Measurements from ENCODE around the gene EIF3I. TPM values are rescaled to one million over a fixed set of nuclear protein-coding genes. Genes with fewer than 3 reads are reported as not detected.

The EIF3I gene
- total and polyA plus RNA-seq, 2 of the 8 experiments (the other 6 are each of a cell fraction or from before 2014, with no cell fraction given), result 247 to 346 TPM

DNA sequence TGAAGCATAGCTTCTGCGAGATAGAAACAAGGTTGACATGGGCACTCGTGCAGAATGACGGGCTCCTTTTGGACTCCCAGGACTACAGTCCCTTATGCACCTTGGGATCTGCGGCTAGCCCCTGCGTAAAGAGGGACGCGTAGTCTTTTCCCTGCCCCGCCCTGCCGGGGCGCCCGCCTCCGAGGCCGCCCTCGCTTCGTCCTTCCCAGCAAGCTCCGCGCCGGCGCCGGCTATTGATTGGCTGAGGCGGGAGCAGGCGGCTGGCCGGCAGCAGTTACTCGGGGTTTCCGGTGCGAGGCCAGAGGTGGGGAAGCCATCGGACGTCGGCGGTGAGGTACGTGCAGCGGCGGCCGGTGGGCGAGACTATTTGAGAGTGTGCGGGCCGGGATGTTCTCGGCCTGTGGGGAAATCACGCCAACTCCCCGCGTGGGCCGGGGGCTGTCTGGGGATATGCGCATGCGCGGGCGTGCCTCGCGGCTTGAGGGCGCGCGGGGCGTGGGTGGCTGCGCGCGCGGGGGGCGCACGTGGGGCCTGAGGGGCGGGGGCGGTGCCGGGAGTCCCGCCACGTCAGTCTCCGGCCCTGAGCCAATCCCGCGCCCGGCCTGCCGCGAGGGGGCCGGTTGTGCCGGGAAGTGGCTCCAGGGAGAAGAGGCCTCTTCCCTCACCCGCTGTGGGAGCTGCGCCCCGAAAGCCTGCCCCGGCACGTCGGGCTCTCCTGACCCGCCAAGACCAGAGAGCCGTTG, 42.6 kb upstream of the EIF3I start, which contains the start of gene TXLNA (continued):
- TF ChIP-seq KDM5A (IDR thresholded peaks at IDR 0.05; ENCODE audit: low read length) (no peak), SP2 (IDR thresholded peaks at IDR 0.05; ENCODE audit: low read length) (no peak), JUN (IDR thresholded peaks at IDR 0.05; ENCODE audit: low read depth, low read length) (no peak), CBX8 (IDR thresholded peaks at IDR 0.05; ENCODE audit: borderline replicate concordance, low read depth, low read length) (no peak), SP1 (IDR thresholded peaks at IDR 0.05; ENCODE audit: low read depth, low read length) (peak; percentile 38; the same call in 1 of the 2 replicates), NRF1 (IDR thresholded peaks at IDR 0.05; ENCODE audit: low read depth, low read length) (peak; percentile 24), YY1 (IDR thresholded peaks at IDR 0.05; ENCODE audit: low read depth, low read length) (peak; percentile 6; the same call in 1 of the 2 replicates), CHD2 (IDR thresholded peaks at IDR 0.05; ENCODE audit: low read length) (0 out of 2 replicates have a peak, but pooled peaks have one; percentile 28), RXRA (IDR thresholded peaks at IDR 0.05; ENCODE audit: insufficient read depth, low read depth, low read length) (no peak), SIRT6 (IDR thresholded peaks at IDR 0.05; ENCODE audit: low read length) (no peak), ASH2L (IDR thresholded peaks at IDR 0.05; ENCODE audit: low read length) (peak; percentile 71), EP300 (IDR thresholded peaks at IDR 0.05; ENCODE audit: borderline replicate concordance in 1 of 2, low read depth in 2 of 2, low read length in 2 of 2) (no peak), CREB1 (IDR thresholded peaks at IDR 0.05) (peak; percentile 59), TCF12 (IDR thresholded peaks at IDR 0.05; ENCODE audit: low read depth, low read length) (0 out of 2 replicates have a peak, but pooled peaks have one; percentile 1), NANOG (IDR thresholded peaks at IDR 0.05; ENCODE audit: insufficient read depth, low read depth, low read length, poor library complexity, severe bottlenecking) (no peak), SP4 (IDR thresholded peaks at IDR 0.05; ENCODE audit: low read length) (no peak; the same call in 1 of the 2 replicates), BACH1 (IDR thresholded peaks at IDR 0.05; ENCODE audit: low read length) (peak; percentile 93), FOSL1 (IDR thresholded peaks at IDR 0.05; ENCODE audit: insufficient read depth, low read depth, low read length) (no peak), CTBP2 (IDR thresholded peaks at IDR 0.05; ENCODE audit: borderline replicate concordance, insufficient read depth, insufficient read length, low read length) (no peak), TAF7 (optimal IDR thresholded peaks at IDR 0.05; ENCODE audit: borderline replicate concordance, low read depth, low read length) (peak; percentile 78), HDAC2 (IDR thresholded peaks at IDR 0.05; ENCODE audit: borderline replicate concordance in 1 of 2, low read depth in 2 of 2, low read length in 2 of 2) (peak; percentile 98), CEBPB (IDR thresholded peaks at IDR 0.05; ENCODE audit: low read depth, low read length) (no peak), CHD1 (IDR thresholded peaks at IDR 0.05; ENCODE audit: low read depth, low read length) (no peak), KDM1A (IDR thresholded peaks at IDR 0.05; ENCODE audit: borderline replicate concordance, low read length) (peak; percentile 71; the same call in 1 of the 2 replicates), BRCA1 (IDR thresholded peaks at IDR 0.05; ENCODE audit: low read depth, low read length) (no peak)
- TF ChIP-seq, protein P1, sequence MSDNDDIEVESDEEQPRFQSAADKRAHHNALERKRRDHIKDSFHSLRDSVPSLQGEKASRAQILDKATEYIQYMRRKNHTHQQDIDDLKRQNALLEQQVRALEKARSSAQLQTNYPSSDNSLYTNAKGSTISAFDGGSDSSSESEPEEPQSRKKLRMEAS (IDR thresholded peaks at IDR 0.05), result peak; percentile 90; the same call in 1 of the 2 replicates
